A549 (cell line): ENCODE results near the gene GGA1.

Experiments
- BHLHE40 ChIP-seq: IDR thresholded peaks from 2 replicates; pipeline ENCODE4 v1.6.1; 2012; ENCODE audit warnings: low read depth, low read length, inconsistent platforms
- CHD2 ChIP-seq: fragments of 150-350 bp; IDR thresholded peaks from 2 replicates; pipeline ENCODE4 v1.6.1; 2014; ENCODE audit warnings: low read length; ENCODE audit not compliant: partially characterized antibody
- MAX ChIP-seq: IDR thresholded peaks from 2 replicates; pipeline ENCODE4 v1.6.1; 2012
- MAZ ChIP-seq: fragments of 150-350 bp; IDR thresholded peaks from 2 replicates; pipeline ENCODE4 v1.6.1; 2014; ENCODE audit warnings: antibody characterized with exemption, low read depth, low read length, borderline replicate concordance
- MYC ChIP-seq: IDR thresholded peaks from 2 replicates; pipeline ENCODE4 v1.6.1; 2012; ENCODE audit warnings: mild to moderate bottlenecking, inconsistent platforms, low read length, improper control_type of control experiment, borderline replicate concordance
- POLR2A ChIP-seq: IDR thresholded peaks from 2 replicates; pipeline ENCODE4 v1.6.1; 2012; ENCODE audit warnings: mild to moderate bottlenecking, low read length
- REST ChIP-seq: fragments of 200-600 bp; sonication (generic); IDR thresholded peaks from 2 replicates; pipeline ENCODE4 v1.6.1; 2016; ENCODE audit warnings: antibody characterized with exemption, mild to moderate bottlenecking, moderate library complexity
- SMC3 ChIP-seq: fragments of >200 bp; sonication (Bioruptor Twin); formaldehyde crosslinking; IDR thresholded peaks from 3 replicates; pipeline ENCODE4 v1.6.1; 2018; ENCODE audit warnings: inconsistent platforms
- TF ChIP-seq, protein P1 (sequence below): IDR thresholded peaks from 2 replicates; pipeline ENCODE4 v1.6.1; 2012; ENCODE audit warnings: low read depth, borderline replicate concordance
- TF ChIP-seq, protein P2 (sequence below): fragments of >200 bp; sonication (Bioruptor Twin); formaldehyde crosslinking; IDR thresholded peaks from 3 replicates; pipeline ENCODE4 v1.5.1; 2016
- TF ChIP-seq, protein P3 (sequence below): IDR thresholded peaks from 2 replicates; pipeline ENCODE4 v1.6.1; 2012

GRCh38 chr22:37618072-37618656 lies 9.5 kb downstream of the GGA1 start:
- TF ChIP-seq, protein P1, sequence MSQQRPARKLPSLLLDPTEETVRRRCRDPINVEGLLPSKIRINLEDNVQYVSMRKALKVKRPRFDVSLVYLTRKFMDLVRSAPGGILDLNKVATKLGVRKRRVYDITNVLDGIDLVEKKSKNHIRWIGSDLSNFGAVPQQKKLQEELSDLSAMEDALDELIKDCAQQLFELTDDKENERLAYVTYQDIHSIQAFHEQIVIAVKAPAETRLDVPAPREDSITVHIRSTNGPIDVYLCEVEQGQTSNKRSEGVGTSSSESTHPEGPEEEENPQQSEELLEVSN = no peak
- TF ChIP-seq, protein P2, sequence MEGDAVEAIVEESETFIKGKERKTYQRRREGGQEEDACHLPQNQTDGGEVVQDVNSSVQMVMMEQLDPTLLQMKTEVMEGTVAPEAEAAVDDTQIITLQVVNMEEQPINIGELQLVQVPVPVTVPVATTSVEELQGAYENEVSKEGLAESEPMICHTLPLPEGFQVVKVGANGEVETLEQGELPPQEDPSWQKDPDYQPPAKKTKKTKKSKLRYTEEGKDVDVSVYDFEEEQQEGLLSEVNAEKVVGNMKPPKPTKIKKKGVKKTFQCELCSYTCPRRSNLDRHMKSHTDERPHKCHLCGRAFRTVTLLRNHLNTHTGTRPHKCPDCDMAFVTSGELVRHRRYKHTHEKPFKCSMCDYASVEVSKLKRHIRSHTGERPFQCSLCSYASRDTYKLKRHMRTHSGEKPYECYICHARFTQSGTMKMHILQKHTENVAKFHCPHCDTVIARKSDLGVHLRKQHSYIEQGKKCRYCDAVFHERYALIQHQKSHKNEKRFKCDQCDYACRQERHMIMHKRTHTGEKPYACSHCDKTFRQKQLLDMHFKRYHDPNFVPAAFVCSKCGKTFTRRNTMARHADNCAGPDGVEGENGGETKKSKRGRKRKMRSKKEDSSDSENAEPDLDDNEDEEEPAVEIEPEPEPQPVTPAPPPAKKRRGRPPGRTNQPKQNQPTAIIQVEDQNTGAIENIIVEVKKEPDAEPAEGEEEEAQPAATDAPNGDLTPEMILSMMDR = no peak
- no peak for TF ChIP-seq POLR2A
- no peak for TF ChIP-seq REST
- TF ChIP-seq, protein P3, sequence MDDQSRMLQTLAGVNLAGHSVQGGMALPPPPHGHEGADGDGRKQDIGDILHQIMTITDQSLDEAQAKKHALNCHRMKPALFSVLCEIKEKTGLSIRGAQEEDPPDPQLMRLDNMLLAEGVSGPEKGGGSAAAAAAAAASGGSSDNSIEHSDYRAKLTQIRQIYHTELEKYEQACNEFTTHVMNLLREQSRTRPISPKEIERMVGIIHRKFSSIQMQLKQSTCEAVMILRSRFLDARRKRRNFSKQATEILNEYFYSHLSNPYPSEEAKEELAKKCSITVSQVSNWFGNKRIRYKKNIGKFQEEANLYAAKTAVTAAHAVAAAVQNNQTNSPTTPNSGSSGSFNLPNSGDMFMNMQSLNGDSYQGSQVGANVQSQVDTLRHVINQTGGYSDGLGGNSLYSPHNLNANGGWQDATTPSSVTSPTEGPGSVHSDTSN = no peak
- no peak for TF ChIP-seq MAZ
- TF ChIP-seq MYC = no peak
- TF ChIP-seq MAX = no peak
- no peak for TF ChIP-seq CHD2
- TF ChIP-seq SMC3 = no peak
- TF ChIP-seq BHLHE40 = no peak
